ENCODE results near the gene IGF2R.

The IGF2R gene

DNA sequence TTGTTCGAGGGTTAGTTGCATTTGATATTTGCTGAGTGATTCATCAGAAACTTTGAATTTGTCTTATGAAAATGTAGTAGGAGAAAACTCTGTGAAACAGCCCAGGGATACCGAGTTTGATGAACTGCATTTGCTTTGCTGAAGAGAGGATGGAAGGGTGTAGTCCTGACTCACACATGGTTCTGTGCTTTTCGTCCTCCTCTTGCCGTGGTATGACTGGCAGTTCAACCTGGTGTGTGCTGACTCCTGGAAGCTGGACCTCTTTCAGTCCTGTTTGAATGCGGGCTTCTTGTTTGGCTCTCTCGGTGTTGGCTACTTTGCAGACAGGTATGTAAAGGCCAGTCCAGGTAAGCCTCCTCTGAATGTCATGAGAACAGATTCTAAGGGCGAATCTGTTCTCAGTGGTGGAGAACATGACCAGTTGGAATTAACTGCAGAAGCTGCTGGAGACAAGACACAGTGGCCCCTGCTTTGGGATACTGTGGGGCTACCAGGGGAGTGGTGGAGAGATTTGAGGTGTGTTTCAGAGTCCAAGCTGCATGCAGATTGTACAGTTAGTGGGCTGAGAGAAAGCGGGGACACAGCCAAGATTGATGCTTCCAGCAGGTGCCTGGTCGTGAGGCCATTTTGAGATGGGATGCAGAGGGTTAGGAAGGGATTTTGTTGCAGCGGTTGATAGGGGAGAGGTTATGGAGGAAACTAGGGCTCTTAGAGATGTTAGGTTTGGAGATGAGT is 161.2 kb downstream of the IGF2R start:
- POLR2A ChIA-PET = no interaction called here
- CTCF ChIA-PET = no interaction called here
- TF ChIP-seq L3MBTL2 (conservative IDR thresholded peaks at IDR 0.05) (no peak), SP1 (IDR thresholded peaks at IDR 0.05) (no peak), FOXA1 (IDR thresholded peaks at IDR 0.05) (no peak), SUZ12 (IDR thresholded peaks at IDR 0.05) (no peak), LEF1 (IDR thresholded peaks at IDR 0.05; ENCODE audit: borderline replicate concordance) (no peak), ARNT (IDR thresholded peaks at IDR 0.05) (no peak), NFRKB (IDR thresholded peaks at IDR 0.05) (no peak), BHLHE40 (IDR thresholded peaks at IDR 0.05; ENCODE audit: borderline replicate concordance) (no peak)
- no peak for DNase-seq (ENCODE audit: extremely low spot score)

DNA sequence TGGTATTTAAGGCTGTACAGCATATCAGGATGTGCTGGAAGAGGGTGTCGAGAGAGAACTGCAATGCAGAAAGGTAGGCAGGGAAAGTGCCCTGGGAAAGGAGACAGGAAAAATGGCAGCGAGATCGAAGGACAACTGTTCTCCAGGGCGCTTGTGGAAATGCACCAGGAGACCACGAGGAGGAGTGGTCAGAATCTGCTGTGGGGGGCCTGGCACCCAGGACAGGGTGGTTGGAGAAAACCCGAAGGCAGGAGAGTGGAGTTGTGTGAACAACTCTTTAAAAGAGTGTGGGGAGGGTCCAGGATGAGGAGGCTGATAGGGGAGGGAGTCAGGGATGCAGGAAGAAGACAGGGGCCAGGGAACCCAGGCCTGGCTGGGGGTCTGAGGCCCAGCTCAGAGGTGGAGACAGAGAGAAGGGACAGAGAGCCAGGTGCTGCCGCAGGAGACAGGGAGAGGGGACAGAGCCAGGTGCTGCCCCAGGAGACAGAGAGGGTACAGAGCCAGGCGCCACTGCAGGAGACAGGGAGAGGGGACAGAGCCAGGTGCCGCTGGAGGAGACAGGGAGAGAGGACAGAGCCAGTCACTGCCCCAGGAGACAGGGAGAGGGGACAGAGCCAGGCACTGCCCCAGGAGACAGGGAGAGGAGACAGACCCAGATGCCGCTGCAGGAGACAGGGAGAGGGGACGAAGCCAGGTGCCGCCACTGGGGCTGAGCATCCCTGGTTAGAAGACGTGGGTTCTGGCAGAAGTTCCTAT is 162.0 kb downstream of the IGF2R start:
- ChIA-PET POLR2A (no interaction called here), CTCF (no interaction called here)
- DNase-seq (ENCODE audit: extremely low spot score) = no peak
- no peak for TF ChIP-seq ELF4 (IDR thresholded peaks at IDR 0.05)
- TF ChIP-seq ZNF384 (IDR thresholded peaks at IDR 0.05) = no peak
- no peak for TF ChIP-seq NFRKB (IDR thresholded peaks at IDR 0.05)
- TF ChIP-seq ARNT (IDR thresholded peaks at IDR 0.05) = no peak
- TF ChIP-seq LEF1 (IDR thresholded peaks at IDR 0.05; ENCODE audit: borderline replicate concordance) = no peak
- no peak for TF ChIP-seq FOXA1 (IDR thresholded peaks at IDR 0.05)
- no peak for TF ChIP-seq SUZ12 (IDR thresholded peaks at IDR 0.05)
- no peak for TF ChIP-seq FOXM1 (IDR thresholded peaks at IDR 0.05; ENCODE audit: borderline replicate concordance)
- TF ChIP-seq FOXK2 (IDR thresholded peaks at IDR 0.05) = no peak
- no peak for TF ChIP-seq HDGF (IDR thresholded peaks at IDR 0.05; ENCODE audit: borderline replicate concordance)

DNA sequence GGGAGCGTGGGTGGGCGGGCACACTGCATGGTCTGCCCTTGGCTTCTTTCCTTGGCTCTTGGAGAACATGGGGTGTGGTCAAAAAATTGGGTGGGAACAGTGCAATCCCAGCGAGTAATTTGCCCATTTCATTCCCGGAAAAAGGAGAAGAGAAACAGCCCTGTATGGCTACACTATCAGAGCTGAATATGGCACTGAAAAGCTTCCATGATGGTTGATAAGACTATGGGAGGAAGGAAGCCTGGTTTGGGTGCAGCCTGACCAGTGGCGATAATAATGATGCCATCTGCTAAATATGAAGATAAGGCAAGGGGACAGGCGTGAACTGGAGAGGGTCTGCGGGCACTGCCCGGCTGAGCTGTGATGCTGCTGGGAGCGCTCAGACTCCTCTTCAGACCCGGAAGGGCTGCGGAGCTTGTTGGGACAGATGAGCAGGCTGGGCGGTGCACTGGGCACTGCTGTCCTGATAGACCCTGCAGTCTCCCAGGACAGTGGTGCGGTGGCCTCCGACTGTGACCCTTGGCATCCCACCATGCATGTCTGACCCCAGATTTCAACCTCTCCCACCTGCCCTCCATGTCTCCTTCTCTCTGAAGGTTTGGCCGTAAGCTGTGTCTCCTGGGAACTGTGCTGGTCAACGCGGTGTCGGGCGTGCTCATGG is 162.9 kb downstream of the IGF2R start:
- no peak for DNase-seq (ENCODE audit: extremely low spot score)
- CTCF ChIA-PET = no interaction called here
- POLR2A ChIA-PET = no interaction called here
- TF ChIP-seq BHLHE40 (IDR thresholded peaks at IDR 0.05; ENCODE audit: borderline replicate concordance) = no peak
- TF ChIP-seq, protein P1, sequence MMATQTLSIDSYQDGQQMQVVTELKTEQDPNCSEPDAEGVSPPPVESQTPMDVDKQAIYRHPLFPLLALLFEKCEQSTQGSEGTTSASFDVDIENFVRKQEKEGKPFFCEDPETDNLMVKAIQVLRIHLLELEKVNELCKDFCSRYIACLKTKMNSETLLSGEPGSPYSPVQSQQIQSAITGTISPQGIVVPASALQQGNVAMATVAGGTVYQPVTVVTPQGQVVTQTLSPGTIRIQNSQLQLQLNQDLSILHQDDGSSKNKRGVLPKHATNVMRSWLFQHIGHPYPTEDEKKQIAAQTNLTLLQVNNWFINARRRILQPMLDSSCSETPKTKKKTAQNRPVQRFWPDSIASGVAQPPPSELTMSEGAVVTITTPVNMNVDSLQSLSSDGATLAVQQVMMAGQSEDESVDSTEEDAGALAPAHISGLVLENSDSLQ (IDR thresholded peaks at IDR 0.05) = no peak
- TF ChIP-seq ZNF384 (IDR thresholded peaks at IDR 0.05) = no peak
- no peak for TF ChIP-seq NFRKB (IDR thresholded peaks at IDR 0.05)
- TF ChIP-seq L3MBTL2 (conservative IDR thresholded peaks at IDR 0.05) = no peak
- TF ChIP-seq SUZ12 (IDR thresholded peaks at IDR 0.05) = no peak
- no peak for TF ChIP-seq CTBP1 (IDR thresholded peaks at IDR 0.05; ENCODE audit: borderline replicate concordance)
- no peak for TF ChIP-seq TARDBP (IDR thresholded peaks at IDR 0.05)
- no peak for TF ChIP-seq ARNT (IDR thresholded peaks at IDR 0.05)

DNA sequence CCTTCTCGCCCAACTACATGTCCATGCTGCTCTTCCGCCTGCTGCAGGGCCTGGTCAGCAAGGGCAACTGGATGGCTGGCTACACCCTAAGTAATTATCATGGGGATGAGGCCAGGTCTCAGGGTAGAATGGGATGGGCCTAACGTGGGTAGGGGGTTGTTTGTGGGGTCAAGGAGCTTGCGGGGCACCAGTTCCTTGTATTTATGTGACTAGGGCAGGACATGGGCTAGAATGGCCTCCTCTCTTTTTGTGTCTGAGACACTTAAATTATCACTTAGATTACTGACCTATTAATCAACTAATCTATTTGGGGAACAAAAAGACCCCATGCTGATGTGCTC is 163.4 kb downstream of the IGF2R start:
- POLR2A ChIA-PET = no interaction called here

DNA sequence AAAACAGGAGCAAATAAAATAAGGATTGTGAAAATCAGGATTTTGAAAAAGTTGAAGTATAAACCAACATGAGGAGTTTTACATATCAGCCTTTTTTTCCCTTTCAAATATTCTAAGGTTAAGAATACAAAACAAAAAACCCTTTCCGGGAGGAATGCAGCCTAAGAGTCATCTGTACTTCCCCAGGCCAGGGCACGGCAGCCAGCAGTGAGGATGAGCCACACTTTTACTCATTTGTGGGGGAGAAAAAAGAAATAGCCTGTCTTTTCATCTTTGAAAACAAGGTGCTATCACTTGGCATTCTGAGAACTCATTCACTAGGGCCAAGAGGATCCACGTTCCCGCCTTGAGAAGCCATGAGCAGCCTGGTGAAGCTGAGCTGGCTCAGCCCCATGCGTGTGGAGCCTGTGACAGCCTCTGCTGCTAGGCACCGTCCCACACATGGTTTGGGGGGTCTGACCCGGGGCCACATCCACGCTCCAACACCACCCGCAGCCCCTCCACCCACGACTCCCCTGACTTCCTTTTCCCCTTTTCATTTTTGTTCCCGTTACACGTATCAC is 164.0 kb downstream of the IGF2R start:
- TF ChIP-seq SP1 (IDR thresholded peaks at IDR 0.05) = no peak
- no peak for TF ChIP-seq ZNF384 (IDR thresholded peaks at IDR 0.05)
- TF ChIP-seq BHLHE40 (IDR thresholded peaks at IDR 0.05; ENCODE audit: borderline replicate concordance) = no peak
- no peak for TF ChIP-seq ARNT (IDR thresholded peaks at IDR 0.05)
- TF ChIP-seq L3MBTL2 (conservative IDR thresholded peaks at IDR 0.05) = no peak
- TF ChIP-seq FOXK2 (IDR thresholded peaks at IDR 0.05) = no peak
- TF ChIP-seq NFRKB (IDR thresholded peaks at IDR 0.05) = no peak
- no peak for TF ChIP-seq FOXM1 (IDR thresholded peaks at IDR 0.05; ENCODE audit: borderline replicate concordance)
- TF ChIP-seq LEF1 (IDR thresholded peaks at IDR 0.05; ENCODE audit: borderline replicate concordance) = no peak
- no peak for TF ChIP-seq HDGF (IDR thresholded peaks at IDR 0.05; ENCODE audit: borderline replicate concordance)
- no peak for TF ChIP-seq SUZ12 (IDR thresholded peaks at IDR 0.05)
- TF ChIP-seq, protein P1 (IDR thresholded peaks at IDR 0.05) = no peak
- POLR2A ChIA-PET = no interaction called here
- CTCF ChIA-PET = interaction anchor here (0.6 kb wide), 1 partner anchor 13 kb away, joined by 3 read pairs; no protein-coding TSS in a partner anchor
- no peak for DNase-seq (ENCODE audit: extremely low spot score)

More for the DNA sequence above, 163.4 kb downstream of the IGF2R start:
- no peak for TF ChIP-seq LEF1 (IDR thresholded peaks at IDR 0.05; ENCODE audit: borderline replicate concordance)
- no peak for TF ChIP-seq NFRKB (IDR thresholded peaks at IDR 0.05)
- no peak for TF ChIP-seq CTBP1 (IDR thresholded peaks at IDR 0.05; ENCODE audit: borderline replicate concordance)
- no peak for TF ChIP-seq L3MBTL2 (conservative IDR thresholded peaks at IDR 0.05)
- TF ChIP-seq BHLHE40 (IDR thresholded peaks at IDR 0.05; ENCODE audit: borderline replicate concordance) = no peak
- TF ChIP-seq SP1 (IDR thresholded peaks at IDR 0.05) = no peak
- no peak for TF ChIP-seq FOXK2 (IDR thresholded peaks at IDR 0.05)
- no peak for TF ChIP-seq TARDBP (IDR thresholded peaks at IDR 0.05)
- no peak for TF ChIP-seq ARNT (IDR thresholded peaks at IDR 0.05)
- DNase-seq (ENCODE audit: extremely low spot score) = no peak
- CTCF ChIA-PET = no interaction called here

Measured in HEK293T (cell line).